Kidney glomerular epithelial cell (primary cell): ENCODE data around the gene N4BP2.
A peak's percentile ranks its signal among the peaks of the same experiment; 100 is the strongest.
"Not testable (repeated sequence)": the region's sequence is repeated elsewhere in the genome, so short reads cannot be mapped to it uniquely, and the experiment has no call there.

Experiments
- DNase-seq: peaks from one replicate; lab custom pipeline; 2025; lab: John Stamatoyannopoulos, UW

N4BP2 gene

DNA sequence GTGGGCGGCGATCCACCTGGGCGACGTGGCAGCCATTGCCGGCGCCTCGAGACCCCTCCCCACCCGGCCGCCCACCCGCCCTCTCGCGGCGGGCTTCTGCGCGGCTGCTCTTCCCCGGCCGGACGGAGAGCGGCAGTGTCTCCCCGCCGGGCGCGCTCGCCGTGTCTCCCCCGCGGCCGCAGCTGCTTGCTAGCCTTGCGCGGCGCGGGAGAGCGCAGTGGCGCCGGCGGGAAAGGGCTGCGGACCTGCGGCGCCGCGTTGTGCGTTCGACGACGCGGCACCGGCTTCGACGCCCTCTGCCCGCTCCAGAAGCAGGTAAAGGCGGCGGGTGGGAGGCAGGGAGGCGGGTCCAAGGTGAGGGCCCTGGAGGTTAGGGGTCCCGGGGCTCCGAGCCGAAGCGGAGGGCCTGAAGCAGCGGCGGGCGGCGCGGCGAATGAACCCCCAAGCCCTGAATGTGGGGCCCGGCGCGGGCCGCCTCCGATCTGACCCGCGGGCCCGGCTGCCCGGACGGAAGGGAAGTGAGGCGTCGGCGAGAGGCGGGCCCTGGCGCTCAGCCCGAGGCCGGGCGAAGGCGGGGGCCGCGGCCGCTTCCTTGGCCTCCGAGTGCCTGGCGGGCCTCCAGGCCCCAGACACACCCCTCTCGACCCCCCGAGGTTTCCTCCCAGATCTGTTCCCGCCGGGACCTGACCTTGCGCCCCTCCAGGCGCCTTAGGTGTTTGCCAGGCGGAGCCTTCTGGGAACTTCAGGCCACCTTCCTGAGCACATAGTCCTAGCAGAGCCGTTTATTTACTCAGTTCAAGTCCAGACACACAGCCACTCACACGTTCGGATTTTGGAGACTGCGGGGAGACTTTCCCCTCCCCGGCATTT is at the start of gene N4BP2:
Gene N4BP2, plus strand, starts transcription at position 135 of the 870 bp plus-strand sequence. CDS start 40,491 bp downstream, outside the sequence.
- peak; percentile 80 for DNase-seq

DNA sequence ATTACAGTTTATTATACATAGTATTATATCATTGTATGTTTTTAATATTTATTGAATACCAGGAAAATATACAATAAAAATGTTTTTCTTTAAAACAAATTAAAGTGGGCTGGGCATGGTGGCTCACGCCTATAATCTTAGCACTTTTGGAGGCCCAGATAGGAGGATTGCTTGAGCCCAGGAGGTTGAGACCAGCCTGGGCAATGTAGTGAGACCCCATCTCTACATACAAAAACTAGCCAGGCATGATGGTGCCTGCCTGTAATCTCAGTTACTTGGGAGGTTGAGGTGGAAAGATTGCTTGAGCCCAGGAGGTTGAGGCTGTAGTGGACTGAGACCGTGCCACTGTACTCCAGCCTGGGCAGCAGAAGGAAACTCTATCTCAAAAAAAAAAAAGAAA is 40.6 kb upstream of the N4BP2 start:
- DNase-seq, result no peak

- DNase-seq, result no peak
These were observed 36.4 kb upstream of the N4BP2 start for GRCh38 chr4:40020221-40020620.

- not testable (repeated sequence) for DNase-seq
These were observed 35.5 kb upstream of the N4BP2 start for GRCh38 chr4:40021116-40021515.

GRCh38 chr4:40024049-40024448 is 32.6 kb upstream of the N4BP2 start:
- not testable (repeated sequence) for DNase-seq

DNA sequence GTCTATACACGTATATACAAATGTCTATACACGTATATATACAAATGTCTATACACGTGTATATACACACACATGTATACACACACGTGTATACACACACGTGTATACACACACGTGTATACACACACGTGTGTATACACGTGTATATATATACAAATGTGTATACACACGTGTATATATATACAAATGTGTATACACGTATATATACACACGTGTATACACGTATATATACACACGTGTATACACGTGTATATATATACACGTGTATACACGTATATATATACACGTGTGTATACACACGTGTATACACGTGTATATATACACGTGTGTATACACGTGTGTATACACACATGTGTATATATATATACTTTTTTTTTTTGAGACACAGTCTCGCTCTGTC is 23.9 kb upstream of the N4BP2 start:
- no peak for DNase-seq

GRCh38 chr4:40033613-40034012 is 23.0 kb upstream of the N4BP2 start:
- no peak for DNase-seq

DNA sequence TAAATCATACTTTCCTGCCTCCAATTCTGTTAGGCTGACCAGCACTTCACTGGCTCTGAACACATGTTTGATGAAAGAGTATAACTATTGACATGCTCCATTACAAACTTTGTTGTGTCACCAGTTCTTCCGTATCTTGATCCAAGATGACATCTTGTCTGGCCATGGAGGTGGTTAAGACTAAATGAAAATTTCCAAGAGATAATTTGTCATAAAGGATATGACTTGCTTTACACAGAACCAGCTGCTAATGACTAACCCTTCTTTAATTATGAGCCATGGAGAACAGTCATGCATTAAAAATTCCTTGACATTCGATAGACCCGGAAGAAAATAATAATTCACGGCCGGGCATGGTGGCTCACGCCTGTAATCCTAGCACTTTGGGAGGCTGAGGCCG is 17.7 kb upstream of the N4BP2 start:
- DNase-seq, result peak; percentile 22

GRCh38 chr4:40040908-40041307 is 15.7 kb upstream of the N4BP2 start:
- DNase-seq, result no peak

DNA sequence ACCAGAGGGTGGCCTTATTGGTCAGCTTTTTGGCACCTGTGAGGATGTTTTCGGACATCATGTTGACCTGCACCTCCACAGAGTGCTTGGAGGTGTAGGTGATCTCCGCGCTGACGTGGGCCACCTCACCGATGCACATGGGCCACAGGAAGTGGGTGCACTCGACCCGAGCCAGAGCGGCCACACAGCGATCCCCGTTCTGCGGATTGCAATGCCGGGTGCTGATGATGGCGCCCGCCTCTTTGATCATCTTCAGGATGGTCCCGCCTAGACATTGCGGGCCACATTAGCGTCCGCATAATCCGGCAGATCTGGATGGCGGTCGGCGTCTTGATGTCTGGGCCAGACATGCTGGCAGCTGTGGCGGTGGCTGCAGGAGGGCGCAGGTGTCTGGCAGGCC is 12.9 kb upstream of the N4BP2 start:
- no peak for DNase-seq

DNA sequence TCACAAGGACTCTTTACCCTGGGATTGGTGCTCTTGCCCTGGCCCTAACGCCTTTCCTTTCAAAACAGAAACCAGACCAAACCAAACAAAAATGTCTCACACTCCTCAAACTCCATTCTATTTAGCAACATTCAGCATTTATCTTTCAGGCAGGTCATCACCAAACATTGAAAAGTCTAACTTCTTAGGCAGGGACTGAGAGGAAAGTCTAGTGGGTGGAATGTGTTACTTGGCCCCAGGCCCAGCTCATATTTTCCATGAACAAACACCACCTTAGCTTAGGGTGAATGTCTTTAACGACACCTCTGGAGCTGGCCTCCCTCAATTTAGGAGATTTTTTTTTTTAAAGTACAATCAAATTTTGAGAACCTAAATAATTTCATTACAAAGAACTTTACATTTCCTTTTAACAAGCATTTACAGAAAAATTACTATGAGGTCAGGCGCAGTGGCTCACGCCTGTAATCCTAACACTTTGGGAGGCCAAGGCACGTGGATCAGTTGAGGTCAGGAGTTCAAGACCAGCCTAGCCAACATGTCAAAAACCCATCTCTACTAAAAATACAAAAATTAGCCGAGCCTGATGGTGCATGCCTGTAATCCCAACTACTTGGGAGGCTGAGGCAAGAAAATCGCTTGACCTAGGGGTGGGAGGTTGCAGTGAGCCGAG is 10.2 kb upstream of the N4BP2 start:
- DNase-seq, result peak; percentile 76

DNA sequence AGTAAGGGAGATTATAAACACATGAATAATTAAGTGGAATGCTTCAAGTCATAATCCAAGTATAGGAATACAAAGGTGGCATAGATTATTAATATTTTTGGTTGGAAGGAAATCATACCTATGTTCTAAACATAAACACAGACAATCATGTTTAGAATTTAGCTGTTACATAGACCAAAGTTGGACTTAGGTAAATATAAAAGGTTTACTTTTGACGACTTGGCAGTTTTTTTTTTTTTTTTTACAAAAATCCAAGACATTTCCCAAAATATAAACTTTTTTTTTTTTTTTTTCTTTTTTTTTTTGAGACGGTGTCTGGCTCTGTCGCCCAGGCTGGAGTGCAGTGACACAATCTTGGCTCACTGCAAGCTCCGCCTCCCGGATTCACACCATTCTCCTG is 3.5 kb upstream of the N4BP2 start:
- DNase-seq, result no peak

- DNase-seq, result no peak
These were observed 1.2 kb upstream of the N4BP2 start for GRCh38 chr4:40055511-40055862.

DNA sequence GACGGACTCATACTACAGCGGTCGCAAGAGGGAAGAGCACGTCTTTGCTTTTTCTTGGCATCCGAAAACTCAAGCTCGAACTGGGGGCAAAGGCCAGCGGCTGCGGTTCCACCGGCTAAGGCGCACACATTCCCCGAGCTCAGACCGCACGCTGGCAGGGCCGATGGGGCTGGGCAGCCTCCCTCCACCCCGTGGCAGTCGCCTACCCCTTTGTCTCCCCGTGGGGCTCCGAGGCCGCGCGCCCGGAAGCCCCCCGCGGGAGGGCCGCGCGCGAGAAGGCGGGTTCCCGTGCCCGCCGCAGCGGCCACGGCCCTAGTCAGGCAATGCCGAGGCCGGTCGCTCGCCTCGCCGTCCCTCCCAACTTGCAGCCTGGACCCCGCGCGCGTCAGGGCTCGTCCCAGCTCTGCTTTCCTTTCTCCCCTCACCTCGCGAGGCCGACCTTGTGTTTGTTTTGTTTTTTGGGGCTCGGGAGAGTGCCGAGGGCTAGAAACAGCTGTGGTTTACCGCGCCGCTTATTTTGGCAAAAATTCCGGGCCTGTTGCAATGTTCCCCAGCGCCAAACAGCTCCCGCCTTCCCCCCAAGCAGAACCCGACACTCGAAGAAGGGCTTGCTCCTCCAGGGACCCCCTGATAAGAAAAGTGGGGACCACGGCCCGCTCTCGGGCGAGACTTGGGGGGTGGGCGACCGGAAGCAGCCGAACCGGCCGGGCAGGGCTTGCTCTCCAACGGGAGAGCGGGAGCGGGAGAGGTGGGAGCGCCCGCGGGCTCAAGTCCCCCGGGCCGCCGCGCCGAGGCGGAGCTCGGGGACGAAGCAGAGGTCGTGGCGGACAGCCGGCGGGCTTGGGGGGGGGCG is 561 bp upstream of the N4BP2 start:
- peak; percentile 74 for DNase-seq

- peak; percentile 93 for DNase-seq
These were observed 989 bp downstream of the N4BP2 start for GRCh38 chr4:40057586-40058091.

- peak; percentile 6 for DNase-seq
These were observed 1.5 kb downstream of the N4BP2 start for GRCh38 chr4:40058121-40058520.

DNA sequence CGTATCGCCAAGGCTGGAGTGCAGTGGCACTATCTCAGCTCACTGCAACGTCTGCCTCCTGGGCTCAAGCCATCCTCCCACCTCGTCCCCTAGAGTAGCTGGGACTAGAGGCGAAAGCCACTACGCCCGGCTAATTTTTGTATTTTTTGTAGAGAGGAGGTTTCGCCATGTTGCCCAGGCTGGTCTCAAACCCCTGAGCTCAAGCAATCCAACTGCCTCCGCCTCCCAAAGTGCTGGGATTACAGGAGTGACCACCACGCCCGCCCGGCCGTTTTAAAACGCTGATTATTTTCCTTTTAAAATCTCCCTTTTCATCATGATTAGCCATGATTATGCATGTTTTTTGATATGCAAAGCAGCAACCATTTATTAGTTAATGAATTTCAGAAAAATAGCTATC is 2.2 kb downstream of the N4BP2 start:
- DNase-seq, result no peak

DNA sequence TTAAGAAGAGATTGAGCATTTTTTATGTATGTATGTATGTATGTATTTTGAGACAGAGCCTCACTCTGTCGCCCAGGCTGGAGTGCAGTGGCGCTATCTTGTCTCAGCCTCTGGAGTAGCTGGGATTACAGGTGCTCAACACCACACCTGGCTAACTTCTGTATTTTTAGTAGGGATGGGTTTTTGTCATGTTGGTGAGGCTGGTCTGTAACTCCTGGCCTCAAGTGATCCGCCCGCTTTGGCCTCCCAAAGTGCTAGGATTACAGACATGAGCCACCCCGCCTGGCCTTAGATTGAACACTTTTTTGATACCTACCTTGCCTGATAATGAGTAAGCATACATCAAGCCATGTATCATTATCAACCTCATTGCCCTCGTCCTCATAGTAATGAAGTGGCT is 2.7 kb downstream of the N4BP2 start:
- no peak for DNase-seq

GRCh38 chr4:40065010-40065409 is 8.4 kb downstream of the N4BP2 start:
- DNase-seq, result no peak

DNA sequence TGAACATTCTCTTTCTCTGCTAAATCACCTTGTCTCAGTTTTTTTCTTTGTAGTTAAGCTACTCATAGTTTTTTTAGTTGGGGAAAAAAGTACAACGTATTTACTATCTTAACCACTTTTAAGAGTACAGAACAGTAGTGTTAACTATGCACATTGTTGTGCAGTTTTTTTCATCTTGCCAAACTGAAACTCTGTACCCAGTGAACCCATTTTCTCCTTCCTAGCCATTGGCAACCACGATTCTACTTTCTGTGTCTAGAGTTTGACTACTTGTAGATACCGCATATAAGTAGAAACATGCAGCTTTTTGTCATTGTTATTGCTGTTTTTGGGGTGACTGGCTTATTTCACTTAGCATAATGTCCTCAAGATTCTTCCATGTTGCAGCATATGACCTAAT is 10.0 kb downstream of the N4BP2 start:
- DNase-seq, result no peak

- no peak for DNase-seq
These were observed 13.7 kb downstream of the N4BP2 start for GRCh38 chr4:40070387-40070786.

- no peak for DNase-seq
These were observed 29.8 kb downstream of the N4BP2 start for GRCh38 chr4:40086421-40086820.
